Measurements from ENCODE around the gene CEP95.
A peak's percentile ranks its signal among the peaks of the same experiment; 100 is the strongest.

CEP95 gene

GRCh38 chr17:64519601-64520000 lies 12.8 kb downstream of the CEP95 start:
- DNase-seq: no peak

- no peak for DNase-seq
These were observed 13.6 kb downstream of the CEP95 start for GRCh38 chr17:64520359-64520758.

- no peak for DNase-seq
These were observed 21.1 kb downstream of the CEP95 start for GRCh38 chr17:64527914-64528313.

GRCh38 chr17:64529221-64529620 lies 22.4 kb downstream of the CEP95 start:
- DNase-seq: no peak

- no peak for DNase-seq
These were observed 25.2 kb downstream of the CEP95 start for GRCh38 chr17:64531955-64532371.

GRCh38 chr17:64532409-64532808 lies 25.6 kb downstream of the CEP95 start:
- no peak for DNase-seq

GRCh38 chr17:64533784-64534183 lies 27.0 kb downstream of the CEP95 start:
- peak; percentile 50 for DNase-seq

GRCh38 chr17:64534187-64534586 lies 27.4 kb downstream of the CEP95 start:
- DNase-seq: peak; percentile 41

GRCh38 chr17:64535357-64535756 lies 28.6 kb downstream of the CEP95 start:
- no peak for DNase-seq

GRCh38 chr17:64536913-64537312 lies 30.1 kb downstream of the CEP95 start:
- no peak for DNase-seq

GRCh38 chr17:64537488-64537887 lies 30.7 kb downstream of the CEP95 start:
- DNase-seq: peak; percentile 33

- no peak for DNase-seq
These were observed 31.8 kb downstream of the CEP95 start for GRCh38 chr17:64538508-64539130.

GRCh38 chr17:64540118-64540776 lies 33.5 kb downstream of the CEP95 start:
- no peak for DNase-seq

GRCh38 chr17:64544742-64545141 lies 38.0 kb downstream of the CEP95 start:
- no peak for DNase-seq

- DNase-seq: no peak
These were observed 39.9 kb downstream of the CEP95 start for GRCh38 chr17:64546716-64547115.

GRCh38 chr17:64547319-64547718 lies 40.5 kb downstream of the CEP95 start:
- peak; percentile 48 for DNase-seq

- no peak for DNase-seq
These were observed 44.7 kb downstream of the CEP95 start for GRCh38 chr17:64551461-64551860.

- peak; percentile 4 for DNase-seq
These were observed 47.4 kb downstream of the CEP95 start for GRCh38 chr17:64554028-64554637.

GRCh38 chr17:64555281-64555680 lies 48.5 kb downstream of the CEP95 start:
- DNase-seq: no peak

- DNase-seq: no peak
These were observed 57.3 kb downstream of the CEP95 start for GRCh38 chr17:64564098-64564497.

GRCh38 chr17:64565563-64565962 lies 58.8 kb downstream of the CEP95 start:
- no peak for DNase-seq

GRCh38 chr17:64571746-64572145 lies 65.0 kb downstream of the CEP95 start:
- no peak for DNase-seq

GRCh38 chr17:64572682-64573154 lies 65.9 kb downstream of the CEP95 start:
- peak; percentile 70 for DNase-seq

GRCh38 chr17:64573214-64573613 lies 66.4 kb downstream of the CEP95 start:
- DNase-seq: no peak

Data from hematopoietic multipotent progenitor cell treated with erythropoietin and hydrocortisone succinate and interleukin-3 and kit ligand, for 6 days (in vitro differentiated cells).